IPS-18a (cell line): Measurements from ENCODE around the gene MEIS2.

Experiments used
- H3K27ac ChIP-seq: one replicate; pipeline ENCODE4 v1.5.1; 2013; ENCODE audit warnings: low read length
- H3K27me3 ChIP-seq: one replicate; pipeline ENCODE4 v1.6.1; 2013; ENCODE audit warnings: mild to moderate bottlenecking, low read length; ENCODE audit not compliant: control insufficient read depth, insufficient read depth
- H3K36me3 ChIP-seq: one replicate; pipeline ENCODE4 v1.6.1; 2013; ENCODE audit warnings: low read depth, low read length; ENCODE audit not compliant: control insufficient read depth
- H3K4me1 ChIP-seq: one replicate; pipeline ENCODE4 v1.6.1; 2013; ENCODE audit warnings: low read depth, low read length; ENCODE audit not compliant: control insufficient read depth
- H3K4me3 ChIP-seq: one replicate; pipeline ENCODE4 v1.5.1; 2013; ENCODE audit warnings: low read length
- H3K9ac ChIP-seq: one replicate; pipeline ENCODE4 v1.6.1; 2013; ENCODE audit warnings: mild to moderate bottlenecking, low read length, moderate library complexity
- H3K9me3 ChIP-seq: one replicate; pipeline ENCODE4 v1.6.1; 2013; ENCODE audit warnings: low read depth, low read length; ENCODE audit not compliant: control insufficient read depth

Gene MEIS2

GRCh38 chr15:37095770-37096557, 4.4 kb downstream of the MEIS2 start:
- Histone ChIP-seq H3K27ac (no peak overlapping the region), H3K27me3 (peaks cover 87% of the 10 kb centered on the region), H3K9ac (peak overlapping the region; percentile 65), H3K9me3 (no peaks in the 10 kb centered on the region), H3K36me3 (no peaks in the 10 kb centered on the region), H3K4me3 (peak overlapping the region; percentile 80), H3K4me1 (peaks cover 57% of the 10 kb centered on the region)

- Histone ChIP-seq H3K27ac (no peak overlapping the region), H3K4me3 (peak overlapping the region; percentile 80), H3K27me3 (peaks cover 85% of the 10 kb centered on the region), H3K9ac (peak overlapping the region; percentile 65), H3K4me1 (peaks cover 63% of the 10 kb centered on the region), H3K36me3 (no peaks in the 10 kb centered on the region), H3K9me3 (no peaks in the 10 kb centered on the region)
Measured at GRCh38 chr15:37094915-37095711, 5.2 kb downstream of the MEIS2 start.

- no peak overlapping the region for H3K9ac ChIP-seq
- H3K4me1 ChIP-seq = peaks cover 58% of the 10 kb centered on the region
- H3K4me3 ChIP-seq = peak overlapping the region; percentile 59
- H3K9me3 ChIP-seq = no peaks in the 10 kb centered on the region
- H3K27me3 ChIP-seq = peaks cover 78% of the 10 kb centered on the region
- no peak overlapping the region for H3K27ac ChIP-seq
- no peaks in the 10 kb centered on the region for H3K36me3 ChIP-seq
Measured at GRCh38 chr15:37094333-37094914, 5.9 kb downstream of the MEIS2 start.

- no peak overlapping the region for H3K9ac ChIP-seq
- no peaks in the 10 kb centered on the region for H3K36me3 ChIP-seq
- H3K9me3 ChIP-seq = no peaks in the 10 kb centered on the region
- no peak overlapping the region for H3K27ac ChIP-seq
- peak overlapping the region; percentile 59 for H3K4me3 ChIP-seq
- H3K4me1 ChIP-seq = peaks cover 56% of the 10 kb centered on the region
- H3K27me3 ChIP-seq = peaks cover 71% of the 10 kb centered on the region
Measured at GRCh38 chr15:37093480-37094332, 6.6 kb downstream of the MEIS2 start.

GRCh38 chr15:37090543-37091175, 9.7 kb downstream of the MEIS2 start:
- H3K27me3 ChIP-seq = peaks cover 41% of the 10 kb centered on the region
- no peaks in the 10 kb centered on the region for H3K36me3 ChIP-seq
- H3K27ac ChIP-seq = no peak overlapping the region
- H3K4me1 ChIP-seq = peaks cover 41% of the 10 kb centered on the region
- no peak overlapping the region for H3K9ac ChIP-seq
- no peak overlapping the region for H3K4me3 ChIP-seq
- no peaks in the 10 kb centered on the region for H3K9me3 ChIP-seq

- peaks cover 24% of the 10 kb centered on the region for H3K27me3 ChIP-seq
- H3K9me3 ChIP-seq = no peaks in the 10 kb centered on the region
- H3K27ac ChIP-seq = no peak overlapping the region
- H3K4me1 ChIP-seq = peaks cover 28% of the 10 kb centered on the region
- H3K4me3 ChIP-seq = no peak overlapping the region
- no peak overlapping the region for H3K9ac ChIP-seq
- no peaks in the 10 kb centered on the region for H3K36me3 ChIP-seq
Measured at GRCh38 chr15:37088436-37088835, 11.9 kb downstream of the MEIS2 start.

- H3K9ac ChIP-seq = no peak overlapping the region
- no peak overlapping the region for H3K27ac ChIP-seq
- no peaks in the 10 kb centered on the region for H3K9me3 ChIP-seq
- no peak overlapping the region for H3K4me3 ChIP-seq
- H3K27me3 ChIP-seq = peaks cover 12% of the 10 kb centered on the region
- H3K36me3 ChIP-seq = no peaks in the 10 kb centered on the region
- peaks cover 24% of the 10 kb centered on the region for H3K4me1 ChIP-seq
Measured at GRCh38 chr15:37087131-37087588, 13.2 kb downstream of the MEIS2 start.

GRCh38 chr15:37086521-37086920, 13.8 kb downstream of the MEIS2 start:
- Histone ChIP-seq H3K27me3 (peaks cover 5% of the 10 kb centered on the region), H3K4me3 (no peak overlapping the region), H3K9me3 (no peaks in the 10 kb centered on the region), H3K27ac (no peak overlapping the region), H3K36me3 (no peaks in the 10 kb centered on the region), H3K4me1 (peaks cover 25% of the 10 kb centered on the region), H3K9ac (no peak overlapping the region)

- Histone ChIP-seq H3K36me3 (no peaks in the 10 kb centered on the region), H3K4me3 (no peak overlapping the region), H3K4me1 (peaks cover 21% of the 10 kb centered on the region), H3K27me3 (peaks cover 1% of the 10 kb centered on the region), H3K9ac (no peak overlapping the region), H3K9me3 (no peaks in the 10 kb centered on the region), H3K27ac (no peak overlapping the region)
Measured at GRCh38 chr15:37086120-37086519, 14.2 kb downstream of the MEIS2 start.

GRCh38 chr15:37084602-37085001, 15.7 kb downstream of the MEIS2 start:
- no peaks in the 10 kb centered on the region for H3K27me3 ChIP-seq
- H3K27ac ChIP-seq = no peak overlapping the region
- H3K4me1 ChIP-seq = peaks cover 14% of the 10 kb centered on the region
- H3K9ac ChIP-seq = no peak overlapping the region
- no peaks in the 10 kb centered on the region for H3K36me3 ChIP-seq
- H3K4me3 ChIP-seq = no peak overlapping the region
- no peaks in the 10 kb centered on the region for H3K9me3 ChIP-seq
